OCI-M2 (cell line): ENCODE results near the gene MON1A.
"Not testable (repeated sequence)": the region's sequence is repeated elsewhere in the genome, so short reads cannot be mapped to it uniquely, and the experiment has no call there.

Experiments used
- DNase-seq: peaks from one replicate; lab custom pipeline; 2025; ENCODE audit not compliant: unreplicated experiment; lab: John Stamatoyannopoulos, UW

The MON1A gene

GRCh38 chr3:49929291-49930167 is at the start of gene MON1A:
MON1A (minus strand) TSS chr3:49929811; CDS start chr3:49913346, 16,465 bp downstream.
- peak; percentile 78 for DNase-seq

- no peak for DNase-seq
These were observed 47.3 kb upstream of the MON1A start for GRCh38 chr3:49976942-49977341.

- DNase-seq, result no peak
These were observed 43.0 kb upstream of the MON1A start for GRCh38 chr3:49972656-49973055.

GRCh38 chr3:49968346-49968745 is 38.7 kb upstream of the MON1A start:
- DNase-seq, result no peak

GRCh38 chr3:49967291-49967690 is 37.7 kb upstream of the MON1A start:
- DNase-seq, result no peak

- no peak for DNase-seq
These were observed 36.8 kb upstream of the MON1A start for GRCh38 chr3:49966233-49966942.

- DNase-seq, result no peak
These were observed 26.0 kb upstream of the MON1A start for GRCh38 chr3:49955636-49956035.

- no peak for DNase-seq
These were observed 23.3 kb upstream of the MON1A start for GRCh38 chr3:49952924-49953323.

GRCh38 chr3:49942651-49943050 is 13.0 kb upstream of the MON1A start:
- DNase-seq, result no peak

- DNase-seq, result no peak
These were observed 11.1 kb upstream of the MON1A start for GRCh38 chr3:49940667-49941249.

- peak; percentile 67 for DNase-seq
These were observed 10.5 kb upstream of the MON1A start, which contains the start of gene RBM6 for GRCh38 chr3:49939858-49940666. RBM6 (plus strand) TSS chr3:49940150; CDS start chr3:49962642, 22,492 bp downstream.

GRCh38 chr3:49937090-49937489 is 7.5 kb upstream of the MON1A start:
- no peak for DNase-seq

- not testable (repeated sequence) for DNase-seq
These were observed 2.7 kb upstream of the MON1A start for GRCh38 chr3:49932281-49932680.

- DNase-seq, result peak; percentile 6
These were observed 1.3 kb upstream of the MON1A start for GRCh38 chr3:49930922-49931321.

GRCh38 chr3:49930168-49930690 is 618 bp upstream of the MON1A start:
- DNase-seq, result no peak

- DNase-seq, result no peak
These were observed 1.1 kb downstream of the MON1A start for GRCh38 chr3:49928481-49929017.

- no peak for DNase-seq
These were observed 1.8 kb downstream of the MON1A start for GRCh38 chr3:49927798-49928197.

GRCh38 chr3:49926117-49926728 is 3.4 kb downstream of the MON1A start:
- no peak for DNase-seq

GRCh38 chr3:49925485-49925884 is 4.1 kb downstream of the MON1A start:
- DNase-seq, result no peak

- DNase-seq, result no peak
These were observed 4.9 kb downstream of the MON1A start for GRCh38 chr3:49924683-49925082.
